B cell (primary cell): ENCODE data around the gene TSPAN17. TPM values are rescaled to one million over a fixed set of nuclear protein-coding genes. Genes with fewer than 3 reads are reported as not detected.

Experiments used
- ATAC-seq: fragments of 200-7000 bp; cut with Tn5 transposase; one replicate; pipeline ENCODE4 v1.10.0; 2021; ENCODE audit warnings: low read depth, mild to moderate bottlenecking, moderate number of reproducible peaks, moderate library complexity
- CTCF ChIA-PET: fragments of 350-600 bp; sonication (Branson Sonifier 250); formaldehyde crosslinking; loops from one replicate; lab custom pipeline; 2021; ENCODE audit warnings: antibody characterized with exemption, inconsistent platforms; lab: Charles Lee
- POLR2A ChIA-PET: fragments of 350-600 bp; sonication (Branson Sonifier 250); formaldehyde crosslinking; loops from one replicate; lab custom pipeline; 2021; ENCODE audit warnings: antibody characterized with exemption; lab: Charles Lee
- DNase-seq: peaks from one replicate; pipeline ENCODE4 v3.0.0; 2013
- H2AFZ ChIP-seq: 2 replicates; pipeline ENCODE4 v1.6.1; 2012; ENCODE audit warnings: mild to moderate bottlenecking, low read depth, low read length; ENCODE audit not compliant: insufficient read depth, poor library complexity, severe bottlenecking
- H3K27ac ChIP-seq, 2 donors: 1 replicate in 1 of 2; 2 replicates in 1 of 2; pipeline ENCODE4 v1.5.1; 2012 to 2013; ENCODE audit warnings: low read length in 2 of 2, mild to moderate bottlenecking in 2 of 2, moderate library complexity in 1 of 2
- H3K27me3 ChIP-seq, 4 experiments: fragments of 200-600 bp in 1 of 4; sonication (generic) in 1 of 4; replicated peaks in 1 of 4; 1 replicate in 2 of 4; 2 replicates in 2 of 4; pipeline versions ENCODE4 v1.6.1 to v1.7.0; 2013 to 2016; ENCODE audit warnings: low read length in 3 of 4, mild to moderate bottlenecking in 2 of 4, mixed read lengths in 1 of 4, moderate library complexity in 1 of 4; ENCODE audit not compliant: insufficient read depth in 4 of 4, control insufficient read depth in 3 of 4; ENCODE audit errors: control extremely low read depth in 1 of 4
- H3K36me3 ChIP-seq, 2 experiments: replicated peaks in 1 of 2; 1 replicate in 1 of 2; 2 replicates in 1 of 2; pipeline versions ENCODE4 v1.6.1 to v1.7.1; 2013; ENCODE audit warnings: low read length in 1 of 2; ENCODE audit not compliant: insufficient read depth in 2 of 2, control insufficient read depth in 1 of 2; ENCODE audit errors: control extremely low read depth in 1 of 2, extremely low read depth in 1 of 2
- H3K4me1 ChIP-seq, 2 donors: fragments of 200-600 bp in 1 of 2; sonication (generic) in 1 of 2; 1 replicate in 1 of 2; 2 replicates in 1 of 2; pipeline versions ENCODE4 v1.5.1 to v1.6.1; 2013 to 2017; ENCODE audit warnings: low read length in 2 of 2; ENCODE audit not compliant: control insufficient read depth in 2 of 2, insufficient read depth in 2 of 2
- H3K4me2 ChIP-seq: replicated peaks from 2 replicates; pipeline ENCODE3; 2012; ENCODE audit warnings: mild to moderate bottlenecking, low read depth, low read length; ENCODE audit not compliant: poor library complexity, severe bottlenecking
- H3K4me3 ChIP-seq, 5 experiments: fragments of 200-600 bp in 1 of 5; sonication (generic) in 1 of 5; 1 replicate in 3 of 5; 2 replicates in 2 of 5; pipeline versions ENCODE4 v1.5.1 to v1.7.0; 2011 to 2016; ENCODE audit warnings: low read length in 4 of 5, mild to moderate bottlenecking in 4 of 5, low read depth in 2 of 5, control low read depth in 1 of 5, moderate library complexity in 1 of 5; ENCODE audit not compliant: insufficient read depth in 1 of 5; ENCODE audit errors: control extremely low read depth in 1 of 5, extremely low read depth in 1 of 5
- H3K79me2 ChIP-seq: fragments of 200-600 bp; sonication (generic); one replicate; pipeline ENCODE4 v1.6.0; 2016; ENCODE audit warnings: low read length; ENCODE audit not compliant: control insufficient read depth, insufficient read depth
- H3K9ac ChIP-seq: fragments of 200-600 bp; sonication (generic); 2 replicates; pipeline ENCODE4 v1.6.1; 2017; ENCODE audit warnings: mild to moderate bottlenecking, low read length, moderate library complexity
- H3K9me3 ChIP-seq, 3 donors: one replicate each; pipeline versions ENCODE4 v1.6.1 to v1.7.1; 2013; ENCODE audit warnings: low read length in 2 of 3; ENCODE audit not compliant: control insufficient read depth in 2 of 3, insufficient read depth in 1 of 3; ENCODE audit errors: control extremely low read depth in 1 of 3
- H4K20me1 ChIP-seq: 2 replicates; pipeline ENCODE4 v1.6.0; 2012; ENCODE audit warnings: mild to moderate bottlenecking, low read length; ENCODE audit not compliant: insufficient read depth, control insufficient read depth, poor library complexity, severe bottlenecking
- H3K27ac Mint-ChIP-seq: one replicate; pipeline ENCODE4 v1.8.0; 2021; ENCODE audit warnings: mixed read lengths
- H3K27me3 Mint-ChIP-seq: one replicate; pipeline ENCODE4 v1.8.0; 2021; ENCODE audit warnings: mixed read lengths
- H3K4me1 Mint-ChIP-seq: one replicate; pipeline ENCODE4 v1.8.0; 2021; ENCODE audit warnings: mixed read lengths
- H3K4me3 Mint-ChIP-seq: one replicate; pipeline ENCODE4 v1.8.0; 2021; ENCODE audit warnings: mixed read lengths
- H3K9me3 Mint-ChIP-seq: one replicate; pipeline ENCODE4 v1.8.0; 2022; ENCODE audit warnings: mixed read lengths; ENCODE audit not compliant: insufficient read depth
- EZH2 ChIP-seq: IDR thresholded peaks from 2 replicates; pipeline ENCODE4 v1.6.1; 2012; ENCODE audit warnings: borderline replicate concordance, low read depth, mild to moderate bottlenecking, moderate library complexity, low read length; ENCODE audit not compliant: insufficient read depth, poor library complexity, severe bottlenecking
- WGBS: methylation state at CpG from one replicate; pipeline ENCODE4 v1.1.5; 2013; ENCODE audit warnings: missing lambda C conversion rate; ENCODE audit not compliant: insufficient coverage; 5-methylcytosine and 5-hydroxymethylcytosine counted together
- intact Hi-C: fragments of 100-400 bp; cut with micrococcal nuclease; formaldehyde crosslinking; loops from one replicate; pipeline ENCODE4 v1.10.0; 2022
- polyA plus RNA-seq: library from polyadenylated mRNA; depleted of rRNA; stranded (reverse); fragments of >200 nt; gene quantifications from 2 replicates; pipeline ENCODE4 v1.2.3, GENCODE V29; 2012
- total RNA-seq, 2 donors: library from RNA; stranded (reverse); fragments of 120-200 nt in 1 of 2; gene quantifications; 1 replicate in 1 of 2; 2 replicates in 1 of 2; pipeline versions ENCODE4 v1.2.3 to v1.2.4, GENCODE V29; 2013 to 2022
- TF ChIP-seq, protein P1 (sequence below): fragments of 200-600 bp; IDR thresholded peaks from one replicate; pipeline ENCODE4 v1.8.0; 2022; ENCODE audit warnings: antibody characterized with exemption, mild to moderate bottlenecking

The TSPAN17 gene
- total and polyA plus RNA-seq, 2 donors (not counting 1 experiment from before 2014, with no cell fraction given) = 20.5 to 21.0 TPM

- H3K79me2 ChIP-seq = no peaks in the 10 kb centered on the region
- H3K27ac Mint-ChIP-seq = no peak overlapping the region
- no peaks in the 10 kb centered on the region for H3K36me3 ChIP-seq
- peaks cover 42% of the 10 kb centered on the region for H3K4me1 Mint-ChIP-seq
- H3K4me2 ChIP-seq = no peak overlapping the region
- TF ChIP-seq, protein P1, sequence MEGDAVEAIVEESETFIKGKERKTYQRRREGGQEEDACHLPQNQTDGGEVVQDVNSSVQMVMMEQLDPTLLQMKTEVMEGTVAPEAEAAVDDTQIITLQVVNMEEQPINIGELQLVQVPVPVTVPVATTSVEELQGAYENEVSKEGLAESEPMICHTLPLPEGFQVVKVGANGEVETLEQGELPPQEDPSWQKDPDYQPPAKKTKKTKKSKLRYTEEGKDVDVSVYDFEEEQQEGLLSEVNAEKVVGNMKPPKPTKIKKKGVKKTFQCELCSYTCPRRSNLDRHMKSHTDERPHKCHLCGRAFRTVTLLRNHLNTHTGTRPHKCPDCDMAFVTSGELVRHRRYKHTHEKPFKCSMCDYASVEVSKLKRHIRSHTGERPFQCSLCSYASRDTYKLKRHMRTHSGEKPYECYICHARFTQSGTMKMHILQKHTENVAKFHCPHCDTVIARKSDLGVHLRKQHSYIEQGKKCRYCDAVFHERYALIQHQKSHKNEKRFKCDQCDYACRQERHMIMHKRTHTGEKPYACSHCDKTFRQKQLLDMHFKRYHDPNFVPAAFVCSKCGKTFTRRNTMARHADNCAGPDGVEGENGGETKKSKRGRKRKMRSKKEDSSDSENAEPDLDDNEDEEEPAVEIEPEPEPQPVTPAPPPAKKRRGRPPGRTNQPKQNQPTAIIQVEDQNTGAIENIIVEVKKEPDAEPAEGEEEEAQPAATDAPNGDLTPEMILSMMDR = no peak
- TF ChIP-seq EZH2 = no peak
- peaks cover 45% of the 10 kb centered on the region for H3K27me3 Mint-ChIP-seq
- peaks cover 0 to 12% (median 0%) of the 10 kb centered on the region in 3 donors for H3K9me3 ChIP-seq
- H2AFZ ChIP-seq = no peak overlapping the region
- peaks cover 34 to 38% of the 10 kb centered on the region in 2 donors for H3K4me1 ChIP-seq
- ChIA-PET CTCF (no interaction called here), POLR2A (interaction anchor here (0.7 kb wide), 1 partner anchor 20 kb away, joined by 3 read pairs; the partner anchor contains the start of gene TSPAN17)
- no peak overlapping the region for H3K27ac ChIP-seq
- H3K4me3 Mint-ChIP-seq = no peak overlapping the region
- H3K9me3 Mint-ChIP-seq = no peaks in the 10 kb centered on the region
- H3K27me3 ChIP-seq = peaks cover 0 to 45% (median 23%) of the 10 kb centered on the region in 4 experiments
- intact Hi-C loops = no loop called here
- WGBS = 64% methylated on average over 4 of the region's 7 CpGs
- no peak for DNase-seq
- H3K4me3 ChIP-seq = no peak overlapping the region
- ATAC-seq = no peak
- no peak overlapping the region for H3K9ac ChIP-seq
- no peaks in the 10 kb centered on the region for H4K20me1 ChIP-seq
Observed at GRCh38 chr5:176626876-176627236, 20.4 kb upstream of the TSPAN17 start.

DNA sequence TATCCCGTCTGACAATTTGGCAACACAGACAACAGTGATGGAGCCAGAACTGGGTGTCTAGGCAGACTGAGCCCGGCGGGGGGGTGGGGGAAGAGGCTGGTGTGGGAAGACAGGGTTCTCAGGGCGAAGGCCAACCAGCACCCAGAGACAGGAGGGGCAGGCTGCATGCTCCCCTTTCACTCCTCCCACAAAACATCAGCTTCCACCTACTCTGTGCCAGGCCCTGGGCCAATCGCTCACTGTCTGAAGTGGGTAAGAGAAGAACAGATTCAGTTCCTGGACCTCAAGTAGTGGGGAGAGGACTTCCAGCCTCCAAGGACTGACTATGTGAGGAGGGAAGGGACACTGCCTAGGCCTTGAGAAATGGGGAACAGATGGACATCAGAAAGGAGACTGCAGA is 19.7 kb upstream of the TSPAN17 start:
- Histone ChIP-seq H4K20me1 (no peaks in the 10 kb centered on the region), H2AFZ (no peak overlapping the region), H3K36me3 (no peaks in the 10 kb centered on the region), H3K9me3 (peaks cover 0 to 9% (median 0%) of the 10 kb centered on the region in 3 donors), H3K4me3 (no peak overlapping the region), H3K4me2 (no peak overlapping the region), H3K79me2 (no peaks in the 10 kb centered on the region), H3K9ac (no peak overlapping the region), H3K27me3 (peaks cover 0 to 42% (median 21%) of the 10 kb centered on the region in 4 experiments), H3K4me1 (peaks cover 34 to 40% of the 10 kb centered on the region in 2 donors), H3K27ac (no peak overlapping the region)
- intact Hi-C loops = no loop called here
- DNase-seq (no peak), ATAC-seq (no peak)
- H3K9me3 Mint-ChIP-seq = no peaks in the 10 kb centered on the region
- CTCF ChIA-PET = no interaction called here
- POLR2A ChIA-PET = no interaction called here
- 67% methylated on average over 4 of the region's 5 CpGs for WGBS
- H3K4me1 Mint-ChIP-seq = peaks cover 43% of the 10 kb centered on the region
- TF ChIP-seq, protein P1 = no peak
- TF ChIP-seq EZH2 = no peak
- peaks cover 38% of the 10 kb centered on the region for H3K27me3 Mint-ChIP-seq
- no peak overlapping the region for H3K4me3 Mint-ChIP-seq
- H3K27ac Mint-ChIP-seq = no peak overlapping the region
